PC-9 (cell line): ENCODE results near the gene MAOA.

ENCODE experiments used
- CTCF ChIP-seq: fragments of 200-600 bp; sonication (generic); conservative IDR thresholded peaks from 2 replicates; pipeline ENCODE4 v1.6.1; 2017; ENCODE audit warnings: mixed run types, antibody characterized with exemption, mild to moderate bottlenecking, moderate library complexity
- EZH2 ChIP-seq: fragments of 200-600 bp; sonication (generic); IDR thresholded peaks from 2 replicates; pipeline ENCODE4 v1.8.0; 2017; ENCODE audit warnings: antibody characterized with exemption, low read depth

GRCh38 chrX:43646800-43647199 is 9.3 kb upstream of the MAOA start:
- no peak for TF ChIP-seq CTCF
- TF ChIP-seq EZH2 = no peak
